GM21619 (cell line): ENCODE measurements around the gene SUSD3.

ENCODE experiments used
- ATAC-seq: cut with Tn5 transposase; IDR thresholded peaks from one replicate; pipeline ENCODE4 v1.9.1; 2021; ENCODE audit not compliant: unreplicated experiment

Gene SUSD3

DNA sequence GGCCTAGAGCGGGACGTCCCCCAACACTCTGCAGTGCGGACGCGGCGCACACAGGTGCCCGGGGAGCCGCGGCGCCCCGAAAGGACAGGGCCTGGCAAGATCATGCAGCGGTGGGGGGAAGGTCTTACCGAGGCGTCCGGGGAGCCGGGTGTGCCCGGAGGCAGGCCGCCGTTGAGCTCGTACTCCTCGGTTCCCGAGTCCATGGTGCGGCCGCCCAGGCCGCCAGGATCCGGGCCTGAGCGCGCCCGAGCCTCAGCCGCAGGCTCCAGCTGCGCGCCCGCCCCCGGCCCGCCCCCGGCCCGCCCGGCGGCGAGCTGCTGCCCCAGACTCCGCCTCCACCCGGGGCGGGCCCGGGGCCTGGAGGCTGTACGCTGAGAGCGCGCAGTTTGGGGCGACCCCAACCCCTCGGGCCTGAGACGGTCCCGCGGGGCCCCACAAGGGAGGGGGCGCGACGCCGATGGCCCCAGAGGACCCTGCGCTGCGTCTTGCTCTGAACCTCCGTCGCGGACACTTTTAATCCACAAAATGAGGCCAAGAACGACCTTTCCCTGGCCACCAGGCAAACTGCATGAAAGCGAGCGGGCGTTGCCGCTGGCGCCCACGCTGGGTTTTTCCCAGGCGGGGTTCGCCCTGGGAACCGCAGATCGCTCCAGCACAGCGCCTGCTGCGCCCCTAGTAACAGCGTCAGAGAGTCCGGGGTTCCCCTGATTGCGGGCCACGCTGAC is 75.7 kb downstream of the SUSD3 start, which contains the start of gene NINJ1:
TSS of gene NINJ1 (minus strand) at position 237 of the 725 bp plus-strand sequence. CDS start at position 203, 34 bp downstream.
- ATAC-seq: peak; percentile 79
